NCI-H82 (cell line): ENCODE results near the gene NOC2L.
"Not testable (repeated sequence)": the region's sequence is repeated elsewhere in the genome, so short reads cannot be mapped to it uniquely, and the experiment has no call there.

Experiments used
- DNase-seq: peaks from one replicate; lab custom pipeline; 2025; lab: John Stamatoyannopoulos, UW

Gene NOC2L

GRCh38 chr1:904310-904950 is 54.6 kb downstream of the NOC2L start:
- DNase-seq, result peak; percentile 82

DNA sequence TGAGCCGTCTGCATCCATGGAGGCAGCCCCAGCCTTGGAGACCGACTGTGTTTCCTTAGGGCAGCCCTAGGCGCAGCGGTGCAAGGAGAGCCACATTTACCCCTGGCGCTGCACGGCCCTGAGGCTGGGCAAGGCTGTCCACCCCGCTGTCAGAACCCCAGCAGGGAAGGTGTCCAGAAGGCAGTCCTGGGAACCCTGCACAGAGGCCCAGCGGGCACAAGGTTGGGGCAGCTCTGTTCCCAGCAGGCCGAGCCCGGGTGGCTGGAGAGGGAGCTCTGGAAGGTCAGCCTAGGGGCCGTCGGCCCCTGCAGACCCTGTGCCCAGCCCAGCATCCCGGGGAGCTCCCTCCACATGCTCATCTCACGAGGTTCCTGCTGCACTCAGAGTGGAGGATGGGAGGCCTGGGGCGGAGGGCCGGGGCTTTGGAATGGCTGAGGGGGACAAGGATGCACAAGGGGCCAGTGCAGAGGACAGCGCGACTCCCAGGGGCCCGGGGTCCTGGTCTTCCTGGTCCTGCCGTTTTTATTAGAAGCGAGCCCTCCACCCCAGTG is 55.3 kb downstream of the NOC2L start:
- DNase-seq, result no peak

DNA sequence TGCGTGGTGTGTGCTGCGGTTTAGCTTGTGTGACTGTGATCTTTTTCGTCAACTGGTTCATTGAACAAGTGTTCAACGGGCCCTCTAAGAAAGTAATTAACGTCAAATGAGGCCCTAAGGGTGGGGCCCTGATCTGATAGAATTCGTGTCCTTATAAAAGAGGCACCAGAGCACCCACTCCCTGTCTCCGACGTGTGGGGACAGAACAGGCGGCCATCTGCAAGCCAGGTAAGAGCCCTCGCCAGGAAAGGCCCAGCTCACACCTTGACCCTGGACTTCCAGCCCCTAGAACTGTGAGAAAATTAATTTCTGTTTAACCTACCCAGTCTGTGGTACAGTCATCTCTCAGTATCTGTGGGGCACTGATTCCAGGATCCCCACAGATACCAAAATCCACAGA is 55.8 kb downstream of the NOC2L start:
- no peak for DNase-seq

DNA sequence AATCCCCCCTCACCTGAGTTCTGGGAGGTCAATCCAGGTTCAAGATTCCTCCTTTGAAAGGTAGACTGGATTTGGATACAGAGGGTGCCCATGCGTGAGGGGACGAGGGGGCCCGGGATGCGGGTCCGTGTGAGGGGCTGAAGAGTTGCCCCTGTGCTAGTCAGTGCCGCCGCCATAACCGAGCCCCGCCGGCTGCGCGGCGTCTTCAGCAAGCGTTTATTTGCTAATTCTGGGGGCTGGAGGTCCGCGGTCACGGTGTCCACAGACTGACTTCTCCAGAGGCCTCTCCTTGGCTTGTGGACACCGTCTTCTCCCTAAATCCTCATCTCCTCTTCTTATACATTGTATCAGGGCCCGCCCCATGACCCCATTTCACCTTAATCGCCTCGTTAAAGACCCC is 56.3 kb downstream of the NOC2L start:
- DNase-seq, result no peak

DNA sequence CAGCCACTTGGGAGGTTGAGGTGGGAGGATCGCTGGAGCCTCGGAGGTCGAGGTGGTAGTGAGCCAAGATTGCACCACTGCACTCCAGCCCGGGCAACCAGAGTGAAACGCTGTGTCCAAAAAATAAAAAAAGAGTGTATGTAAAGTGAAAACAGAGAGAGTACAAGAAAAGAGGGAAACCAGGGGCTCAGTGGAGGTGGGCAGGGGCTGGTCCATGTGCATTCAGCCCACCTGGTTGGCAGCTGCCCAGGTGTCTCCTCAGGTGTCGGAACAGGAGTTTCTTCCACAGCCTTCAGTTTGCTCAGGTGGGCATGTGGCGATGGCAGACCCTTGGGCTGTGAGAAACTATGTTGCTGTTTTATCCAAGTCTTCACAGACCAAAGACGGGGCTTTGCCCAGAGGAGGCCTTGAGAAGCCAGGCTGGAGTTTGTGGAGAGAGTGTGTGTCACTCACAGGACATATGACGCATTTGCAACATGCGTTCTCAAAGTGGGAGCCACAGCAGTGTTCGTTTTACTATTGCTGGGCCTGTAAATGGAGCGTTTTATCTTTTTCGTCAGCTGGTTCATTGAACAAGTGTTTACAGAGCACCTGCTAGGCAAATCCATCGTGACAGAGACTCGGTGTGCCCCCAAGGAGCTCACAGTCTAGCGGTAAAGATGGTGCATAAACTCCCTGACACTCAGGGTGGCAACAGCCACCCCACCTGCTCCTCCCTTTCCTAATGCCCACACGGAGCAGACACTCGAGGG is 57.8 kb downstream of the NOC2L start:
- no peak for DNase-seq

GRCh38 chr1:899636-900317 is 59.3 kb downstream of the NOC2L start:
- DNase-seq, result no peak

GRCh38 chr1:897951-898350 is 61.1 kb downstream of the NOC2L start:
- DNase-seq, result not testable (repeated sequence)

GRCh38 chr1:897226-897625 is 61.8 kb downstream of the NOC2L start:
- DNase-seq, result no peak
